Gastroesophageal sphincter (tissue), 3 donors: ENCODE measurements around the gene MMP21.

Experiments used
- POLR2AphosphoS5 ChIP-seq: sonication (generic); formaldehyde crosslinking; IDR thresholded peaks from one replicate; pipeline ENCODE4 v1.6.1; 2017; ENCODE audit warnings: antibody characterized with exemption
- TF ChIP-seq, protein P1 (sequence below), 4 experiments: fragments of 200-600 bp in 2 of 4; fragments of 450-650 bp in 2 of 4; sonication (generic) in 1 of 4; IDR thresholded peaks; one replicate each; pipeline ENCODE4 v1.5.1; 2017 to 2019; ENCODE audit warnings: antibody characterized with exemption in 4 of 4, mild to moderate bottlenecking in 2 of 4, moderate library complexity in 2 of 4

DNA sequence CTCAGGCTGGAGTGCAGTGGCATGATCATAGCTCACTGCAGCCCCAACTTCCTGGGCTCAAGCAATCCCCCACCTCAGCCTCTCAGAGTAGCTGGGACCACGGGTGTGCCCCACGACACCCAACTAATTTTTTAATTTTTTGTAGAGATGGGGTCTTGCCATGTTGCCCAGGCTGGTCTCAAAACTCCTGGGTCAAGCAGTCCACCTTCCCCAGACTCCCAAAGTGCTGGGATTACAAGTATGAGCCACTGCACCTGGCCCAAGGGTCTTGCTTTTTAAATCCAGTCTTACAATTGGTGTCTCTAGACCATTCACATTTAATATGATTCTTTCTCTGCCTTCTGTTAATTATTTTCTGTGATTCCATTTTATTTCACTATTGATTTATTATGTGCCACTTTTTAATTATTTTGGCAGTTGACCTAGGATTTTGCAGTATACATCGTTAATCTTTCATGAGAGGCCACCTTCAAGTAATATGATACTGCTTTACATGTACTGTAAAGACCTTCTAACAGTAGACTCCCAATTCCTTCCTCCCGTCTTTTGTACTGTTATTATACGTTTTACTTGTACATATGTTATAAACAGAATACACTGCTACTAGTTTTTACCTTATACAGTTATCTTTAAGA, 18.7 kb downstream of the MMP21 start:
- TF ChIP-seq POLR2AphosphoS5: no peak
- TF ChIP-seq, protein P1, sequence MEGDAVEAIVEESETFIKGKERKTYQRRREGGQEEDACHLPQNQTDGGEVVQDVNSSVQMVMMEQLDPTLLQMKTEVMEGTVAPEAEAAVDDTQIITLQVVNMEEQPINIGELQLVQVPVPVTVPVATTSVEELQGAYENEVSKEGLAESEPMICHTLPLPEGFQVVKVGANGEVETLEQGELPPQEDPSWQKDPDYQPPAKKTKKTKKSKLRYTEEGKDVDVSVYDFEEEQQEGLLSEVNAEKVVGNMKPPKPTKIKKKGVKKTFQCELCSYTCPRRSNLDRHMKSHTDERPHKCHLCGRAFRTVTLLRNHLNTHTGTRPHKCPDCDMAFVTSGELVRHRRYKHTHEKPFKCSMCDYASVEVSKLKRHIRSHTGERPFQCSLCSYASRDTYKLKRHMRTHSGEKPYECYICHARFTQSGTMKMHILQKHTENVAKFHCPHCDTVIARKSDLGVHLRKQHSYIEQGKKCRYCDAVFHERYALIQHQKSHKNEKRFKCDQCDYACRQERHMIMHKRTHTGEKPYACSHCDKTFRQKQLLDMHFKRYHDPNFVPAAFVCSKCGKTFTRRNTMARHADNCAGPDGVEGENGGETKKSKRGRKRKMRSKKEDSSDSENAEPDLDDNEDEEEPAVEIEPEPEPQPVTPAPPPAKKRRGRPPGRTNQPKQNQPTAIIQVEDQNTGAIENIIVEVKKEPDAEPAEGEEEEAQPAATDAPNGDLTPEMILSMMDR (IDR thresholded peaks at IDR 0.05): no peak
